SW 1271 (cell line): ENCODE measurements around the gene PRKG1.
"Not testable (repeated sequence)": the region's sequence is repeated elsewhere in the genome, so short reads cannot be mapped to it uniquely, and the experiment has no call there.

ENCODE experiments used
- DNase-seq, 2 experiments: peaks; one replicate each; lab custom pipeline; 2025; lab: John Stamatoyannopoulos, UW

Gene PRKG1

DNA sequence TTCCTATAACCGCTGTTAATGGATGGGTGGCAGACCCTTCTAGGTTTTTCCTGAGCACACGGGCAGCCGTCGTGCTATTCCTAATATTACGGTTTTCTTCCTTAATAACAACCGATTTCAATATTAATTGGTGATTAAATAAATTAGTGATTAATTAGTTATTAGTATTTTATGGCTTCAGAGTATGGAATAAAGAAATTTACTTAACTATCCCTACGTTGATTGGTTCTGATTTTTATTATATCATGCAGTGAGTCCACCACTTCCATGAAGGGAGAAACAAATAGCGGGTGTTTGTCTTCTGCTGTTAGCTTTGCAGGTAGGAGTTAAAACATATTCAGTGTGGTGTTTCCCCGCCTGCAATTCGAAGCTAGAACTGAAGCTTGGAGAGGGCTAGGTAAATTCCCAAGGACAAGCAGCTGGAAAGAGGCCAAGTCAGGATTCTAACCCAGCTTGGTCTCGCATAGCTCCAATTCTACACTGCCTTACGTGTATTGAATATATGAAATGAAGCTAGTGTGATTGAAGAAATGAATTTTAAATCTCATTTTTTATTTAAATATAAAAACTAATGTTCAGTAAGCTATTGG lies 626.0 kb downstream of the PRKG1 start:
- DNase-seq: no peak

DNA sequence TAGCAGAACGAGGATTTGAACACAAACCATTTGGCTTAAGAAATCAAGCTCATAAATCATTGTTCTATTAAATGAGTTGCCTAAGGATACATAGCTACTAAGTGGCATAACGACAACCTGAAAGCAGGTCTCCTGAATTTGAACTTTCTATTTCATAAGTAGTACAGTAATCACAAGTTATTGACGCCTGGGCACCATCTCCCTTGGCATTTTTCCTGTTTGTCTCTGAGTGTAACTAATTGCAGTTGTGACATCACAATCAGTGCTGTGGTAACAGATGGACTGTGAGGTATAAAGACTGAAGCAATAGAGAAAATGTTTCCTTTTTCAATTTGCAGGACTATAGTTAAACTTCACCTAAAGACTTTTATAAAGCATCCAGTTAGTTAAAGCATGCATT lies 631.5 kb downstream of the PRKG1 start:
- no peak for DNase-seq

DNA sequence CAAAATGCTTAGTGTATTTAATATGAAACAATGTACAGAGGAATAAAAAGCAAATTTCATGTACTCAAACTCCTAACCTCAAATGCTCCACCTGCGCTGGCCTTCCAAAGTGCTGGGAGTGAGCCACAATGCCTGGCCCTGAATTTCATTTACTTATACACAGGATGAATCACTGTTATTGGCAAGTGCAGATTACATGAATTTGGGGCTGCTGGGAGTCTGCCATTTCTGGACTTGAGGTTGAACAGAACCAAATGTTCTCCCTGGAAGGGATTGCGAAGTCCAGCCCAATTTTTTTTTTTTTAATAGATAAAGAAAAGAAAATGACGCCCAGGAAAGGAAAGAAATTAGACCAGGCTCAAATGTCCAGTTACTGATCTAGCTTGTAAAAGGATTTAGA lies 631.9 kb downstream of the PRKG1 start:
- DNase-seq: no peak

DNA sequence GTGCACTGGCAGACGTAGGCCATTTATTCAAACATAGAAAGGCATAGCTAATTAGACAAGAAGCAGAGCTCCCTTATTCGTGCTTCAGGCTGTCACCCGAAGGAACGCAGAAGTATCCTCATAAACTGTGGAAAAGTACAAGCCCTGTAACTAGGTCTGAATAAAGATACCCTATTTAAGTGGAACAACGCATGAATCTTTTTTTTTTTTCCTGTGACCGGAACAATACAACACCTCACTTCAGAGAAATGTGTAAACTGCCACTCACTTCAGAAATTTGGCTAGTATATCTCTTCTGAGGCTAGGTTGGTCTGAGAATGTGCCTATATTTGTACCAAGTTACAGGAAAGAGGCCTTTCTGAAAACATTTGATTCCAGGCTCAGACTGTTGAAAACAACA lies 633.1 kb downstream of the PRKG1 start:
- no peak for DNase-seq

DNA sequence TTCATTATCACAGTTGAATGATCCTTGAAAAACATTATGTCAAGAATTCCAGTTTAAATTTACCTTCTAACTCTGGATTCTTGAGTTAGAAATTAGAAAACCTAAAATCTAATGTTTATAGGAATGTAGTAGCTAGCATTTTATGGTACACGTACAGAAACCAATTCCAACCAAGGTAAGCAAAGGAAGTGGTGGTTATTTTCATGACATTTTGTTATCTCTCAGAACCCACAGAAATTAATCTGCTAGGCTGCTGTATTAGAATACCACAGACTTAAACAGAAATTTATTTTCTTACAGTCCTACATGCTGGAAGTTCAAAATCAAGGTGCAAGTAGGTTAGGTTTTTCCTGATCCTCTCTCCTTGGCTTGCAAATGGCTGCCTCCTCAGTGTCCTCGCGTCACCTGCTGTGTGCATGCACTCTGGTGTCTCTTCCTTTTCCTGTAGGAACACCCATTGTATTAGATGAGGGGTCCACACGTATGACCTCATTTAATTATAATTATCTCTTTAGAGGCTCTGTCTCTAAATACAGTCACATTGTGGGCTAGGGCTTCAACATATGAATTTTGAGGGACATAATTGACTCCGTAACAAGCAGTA lies 633.6 kb downstream of the PRKG1 start:
- no peak for DNase-seq

DNA sequence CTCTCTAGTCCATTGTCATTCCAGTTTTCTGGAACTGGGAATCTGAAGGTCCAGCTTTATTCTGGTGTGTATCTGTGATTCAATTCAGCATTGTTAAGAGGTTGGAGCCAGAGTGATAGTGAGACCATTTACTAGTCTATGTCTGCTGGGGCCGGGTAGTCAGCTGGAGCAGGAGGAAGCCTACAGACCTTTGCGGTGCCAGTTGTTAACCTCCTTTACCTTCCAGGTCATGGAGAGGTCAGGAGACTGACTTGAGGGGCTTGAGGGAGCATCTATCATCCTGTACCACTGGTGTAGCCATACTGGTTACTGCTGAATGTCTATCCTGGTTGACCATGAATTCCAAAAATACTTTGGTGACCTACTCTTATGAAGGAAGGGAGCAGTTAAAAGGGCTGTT lies 634.3 kb downstream of the PRKG1 start:
- DNase-seq: no peak

DNA sequence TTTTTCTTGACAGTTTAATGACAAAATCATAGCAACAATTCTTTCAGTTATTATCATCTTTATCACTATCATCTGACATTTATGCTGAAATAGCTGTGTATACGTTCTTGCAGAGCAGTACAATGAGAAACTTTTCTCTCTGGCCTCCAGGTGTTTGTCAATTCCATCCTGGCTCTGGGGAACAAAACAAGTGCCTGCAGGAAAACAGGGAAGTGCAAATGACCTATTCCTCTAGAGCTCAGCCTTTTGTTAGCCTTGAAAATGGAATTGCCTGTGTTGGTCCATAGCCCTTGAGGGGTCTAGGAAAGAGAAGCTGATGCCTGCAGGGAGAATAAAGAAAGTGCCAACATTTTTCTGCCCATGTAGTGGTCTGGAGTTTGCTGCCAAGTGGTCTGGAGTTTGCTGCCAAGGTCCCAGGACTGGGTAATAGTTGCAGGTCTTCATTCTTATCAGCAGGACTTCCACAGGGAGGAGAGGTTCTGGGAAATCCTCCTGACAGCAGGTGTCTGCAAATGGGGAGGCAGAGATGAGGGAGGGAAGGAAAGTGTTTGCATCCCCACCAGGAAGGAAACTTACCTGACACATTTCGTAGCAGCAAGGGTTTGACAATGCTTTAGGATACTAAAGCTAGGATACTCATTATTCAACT lies 635.2 kb downstream of the PRKG1 start:
- no peak for DNase-seq

DNA sequence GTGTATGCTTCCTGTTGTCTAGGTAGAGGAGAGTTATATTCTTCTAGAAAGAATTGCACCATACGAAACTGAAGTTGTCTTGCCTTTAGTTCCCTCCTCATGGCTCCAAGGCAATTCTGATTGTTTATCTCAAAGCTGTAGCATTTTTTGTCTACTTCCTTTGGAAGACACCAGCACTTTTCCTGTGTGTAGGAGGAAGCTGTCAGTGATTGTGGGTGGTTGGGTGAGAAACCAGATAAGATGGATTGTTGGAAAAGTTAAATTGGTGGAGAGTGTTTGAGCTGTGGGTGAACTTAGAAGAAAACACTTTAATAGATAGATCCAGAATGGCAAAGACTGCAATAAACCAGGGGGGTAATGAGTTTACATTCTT lies 637.2 kb downstream of the PRKG1 start:
- no peak for DNase-seq

DNA sequence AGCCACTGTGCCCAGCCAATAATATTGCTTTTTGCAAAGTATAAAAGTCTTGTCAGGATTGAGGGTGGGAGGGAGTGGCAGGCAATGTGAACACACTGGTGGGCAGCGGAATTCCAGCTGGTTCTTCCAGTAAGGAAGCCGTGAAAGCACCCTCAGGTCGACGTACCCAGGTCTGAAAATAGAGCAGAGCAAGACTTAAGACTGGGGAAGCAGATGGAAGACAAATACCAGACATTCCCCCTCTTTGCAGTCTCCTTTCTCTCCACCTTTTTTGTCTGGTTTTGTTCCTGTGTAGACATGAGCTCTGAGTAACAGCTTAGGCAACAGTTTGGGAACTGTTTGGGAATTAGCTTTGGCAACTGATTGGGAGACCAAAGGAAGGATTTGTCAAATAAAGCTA lies 642.7 kb downstream of the PRKG1 start:
- no peak for DNase-seq

DNA sequence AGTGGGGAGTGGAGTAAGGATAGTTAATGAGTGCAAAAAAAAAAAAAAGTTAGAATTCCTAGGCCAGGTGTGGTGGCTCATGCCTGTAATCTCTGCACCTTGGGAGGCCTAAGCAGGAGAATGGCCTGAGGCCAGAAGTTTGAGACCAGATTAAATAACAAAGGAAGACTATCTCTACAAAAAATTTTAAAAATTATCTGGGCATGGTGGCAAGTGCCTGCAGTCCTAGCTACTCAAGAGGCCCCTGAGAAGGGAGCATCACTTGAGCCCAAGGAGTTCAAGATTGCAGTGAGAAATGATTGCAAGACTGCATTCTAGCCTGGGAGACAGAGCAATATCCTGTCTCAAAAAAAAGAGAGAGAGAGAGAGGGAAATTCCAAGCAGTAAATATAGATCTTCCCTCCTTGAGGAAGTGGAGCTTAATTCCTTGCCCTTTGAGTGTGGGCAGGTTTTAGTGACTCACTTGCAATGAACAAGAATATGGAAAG lies 644.6 kb downstream of the PRKG1 start:
- no peak for DNase-seq

DNA sequence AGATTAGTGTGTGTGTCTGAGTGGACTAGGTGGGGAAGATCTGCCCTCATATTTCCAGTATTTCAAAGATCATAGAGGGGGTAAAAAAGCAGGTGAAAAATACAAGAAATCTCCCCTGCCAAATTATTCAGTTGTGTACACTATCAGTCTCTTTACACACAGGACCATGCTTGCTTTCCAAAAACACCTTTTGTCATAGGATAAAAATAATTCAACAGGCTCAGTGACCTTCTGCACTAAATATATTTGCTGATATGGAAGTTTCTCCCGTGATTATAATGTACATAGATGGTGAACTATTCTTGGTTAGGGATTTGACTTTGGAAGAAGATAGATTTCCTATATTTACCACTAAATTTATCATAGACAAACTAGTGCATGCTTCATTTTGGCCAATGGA lies 649.8 kb downstream of the PRKG1 start:
- no peak for DNase-seq

DNA sequence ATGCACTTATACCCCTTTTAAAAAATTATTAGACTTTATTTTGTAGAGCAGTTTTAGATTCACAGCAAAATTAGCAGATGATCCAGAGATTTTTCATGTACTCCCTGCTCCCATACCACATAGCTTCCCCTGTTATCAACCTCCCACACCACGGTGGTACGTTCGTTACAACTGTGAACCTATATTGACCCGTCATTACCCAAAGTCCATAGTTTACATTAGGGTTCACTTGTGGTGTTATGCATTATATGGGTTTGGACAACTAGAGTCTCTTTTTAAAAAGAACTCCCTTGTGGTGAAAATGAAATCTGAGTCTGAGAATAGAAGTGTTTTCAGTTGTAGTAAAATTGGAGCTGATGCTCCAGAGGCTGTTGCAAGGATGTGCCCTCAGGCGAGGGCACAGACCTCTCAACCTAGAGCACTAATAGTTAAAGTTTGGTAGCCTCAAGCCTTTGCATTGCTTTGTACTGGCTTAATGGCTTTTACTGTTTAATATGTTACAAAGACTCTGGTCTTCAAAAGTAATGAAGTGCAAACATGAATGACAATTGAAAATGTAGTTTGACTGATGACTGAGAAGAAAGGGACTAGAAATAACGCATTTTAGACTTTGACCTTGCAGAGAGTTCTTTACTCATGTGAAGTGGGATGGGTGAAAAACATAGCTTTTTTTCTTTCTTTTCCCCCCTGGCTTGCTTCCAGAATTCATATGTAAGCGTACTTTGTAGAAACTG lies 655.7 kb downstream of the PRKG1 start:
- DNase-seq: no peak

DNA sequence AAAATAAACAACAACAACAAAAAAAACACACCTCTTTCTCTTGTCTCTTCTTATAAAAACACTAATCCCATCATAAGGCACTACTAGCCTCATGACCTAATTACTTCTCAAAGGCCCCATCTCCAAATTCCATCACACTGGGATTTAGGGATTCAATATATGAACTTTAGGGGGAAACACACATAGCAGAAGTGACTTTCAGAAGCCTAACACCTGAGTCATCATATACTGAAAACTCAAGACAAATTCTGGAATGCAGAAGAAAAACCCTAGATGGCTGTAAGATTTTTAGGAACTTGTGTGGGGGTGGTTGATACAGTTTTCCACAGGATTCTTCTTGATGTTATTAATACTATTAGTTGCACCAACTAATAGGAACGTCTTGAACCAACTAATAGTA lies 658.8 kb downstream of the PRKG1 start:
- DNase-seq: no peak

DNA sequence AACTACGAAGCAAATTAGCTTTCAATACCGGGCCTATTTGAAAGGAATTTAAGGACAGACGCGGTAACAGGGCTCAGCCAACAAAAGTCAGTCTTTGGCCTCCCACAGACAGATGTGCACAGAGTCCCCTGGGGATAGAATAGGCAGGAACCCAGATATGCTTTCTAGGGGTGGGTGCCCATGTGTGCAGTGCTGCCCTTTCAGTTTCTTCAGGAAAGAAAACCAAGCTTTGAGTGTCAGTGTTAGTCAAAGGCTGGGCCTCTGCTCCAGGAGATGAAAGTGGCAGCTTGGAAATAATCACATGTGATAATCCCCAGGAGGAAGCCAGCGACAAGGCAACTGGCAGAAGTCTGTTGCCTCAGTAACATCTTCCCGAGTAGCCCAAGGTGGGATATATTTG lies 668.9 kb downstream of the PRKG1 start:
- no peak for DNase-seq

DNA sequence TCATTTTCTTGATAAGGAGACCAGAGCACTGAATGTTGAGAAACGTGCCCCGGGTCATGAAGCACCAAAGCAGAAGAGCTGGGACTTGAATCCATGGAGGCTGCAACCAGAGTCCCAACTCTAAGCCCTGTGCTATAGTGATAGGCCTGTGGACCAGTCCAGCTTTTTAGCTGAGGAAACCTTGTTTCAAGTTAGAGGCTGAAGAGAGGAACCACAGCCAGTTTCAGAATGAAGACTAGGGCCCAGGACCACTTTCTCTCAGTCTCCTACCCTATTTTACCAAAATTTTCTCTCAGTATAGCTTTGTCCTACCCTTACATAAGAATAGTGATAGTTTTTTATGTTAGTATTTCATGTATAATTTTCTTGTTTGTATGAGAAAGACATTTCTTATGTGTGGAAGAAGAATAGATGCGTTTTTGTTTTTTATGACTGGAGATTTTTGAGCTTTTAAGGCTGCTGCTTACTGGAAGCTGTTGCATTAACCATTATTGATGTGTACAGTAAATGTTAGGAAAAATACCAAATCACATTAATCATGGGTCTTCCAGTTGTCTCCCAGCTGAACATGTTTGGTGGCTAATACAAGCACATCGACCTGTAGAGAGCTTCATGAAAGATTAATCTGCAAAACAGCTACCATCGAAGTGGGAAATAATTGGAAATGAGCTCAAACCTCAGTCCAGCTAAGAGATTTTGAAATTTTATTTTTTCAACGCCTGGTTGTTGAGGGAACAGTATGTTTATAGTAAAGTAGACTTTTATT lies 670.1 kb downstream of the PRKG1 start:
- DNase-seq: no peak

DNA sequence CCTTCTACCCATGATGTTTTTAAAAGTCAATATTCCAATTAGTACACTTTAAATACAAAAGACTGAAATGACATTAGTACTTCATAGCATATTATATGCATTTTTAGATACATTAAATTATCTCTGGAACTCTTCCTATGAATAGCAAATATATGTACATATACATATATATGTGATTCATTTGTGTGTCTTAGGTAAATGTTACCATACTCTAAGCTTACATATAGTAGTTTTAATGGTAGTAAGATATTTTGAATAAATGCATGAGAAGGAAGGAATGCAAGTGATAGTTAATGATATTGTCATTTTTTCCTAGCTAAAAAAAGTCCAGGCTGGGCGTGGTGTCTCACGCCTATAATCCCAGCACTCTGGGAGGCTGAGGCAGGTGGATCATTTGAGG lies 671.1 kb downstream of the PRKG1 start:
- no peak for DNase-seq

DNA sequence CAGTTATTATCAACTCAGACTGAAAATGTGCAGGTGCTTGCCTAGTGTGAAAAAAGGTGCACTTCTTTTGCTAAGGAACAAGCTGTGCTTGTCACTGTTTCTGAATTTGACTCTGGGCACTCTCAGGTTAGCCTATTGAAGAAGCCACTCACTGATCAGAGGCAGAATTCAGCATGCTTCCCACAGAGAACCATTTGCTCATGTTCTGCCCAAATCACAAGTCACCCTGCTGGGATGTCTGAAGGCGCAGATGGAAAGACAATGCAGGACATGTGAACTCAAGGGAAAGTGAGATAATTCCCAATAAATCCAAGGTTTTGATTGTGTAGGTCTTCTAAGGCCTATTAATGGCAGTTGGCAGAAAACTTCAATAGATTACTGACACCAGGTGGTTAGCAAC lies 672.9 kb downstream of the PRKG1 start:
- no peak for DNase-seq

DNA sequence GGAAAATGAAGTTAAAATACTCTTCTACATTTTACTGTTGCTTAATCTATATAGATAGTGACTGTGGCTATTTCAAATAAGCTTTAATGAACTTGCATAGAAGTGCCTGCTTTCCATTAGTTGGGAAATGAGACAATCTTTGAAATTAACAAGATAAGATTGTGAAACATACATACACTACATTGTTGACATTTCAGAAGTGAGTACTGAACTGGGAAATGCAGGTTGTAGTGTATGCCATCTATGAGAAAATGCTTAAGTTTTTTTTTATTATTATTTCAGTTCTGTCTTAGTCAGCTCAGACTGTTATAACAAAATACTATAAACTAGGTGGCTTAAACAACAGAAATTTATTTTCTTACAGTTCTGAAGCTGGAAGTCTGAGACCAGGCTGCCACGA lies 674.7 kb downstream of the PRKG1 start:
- no peak for DNase-seq

DNA sequence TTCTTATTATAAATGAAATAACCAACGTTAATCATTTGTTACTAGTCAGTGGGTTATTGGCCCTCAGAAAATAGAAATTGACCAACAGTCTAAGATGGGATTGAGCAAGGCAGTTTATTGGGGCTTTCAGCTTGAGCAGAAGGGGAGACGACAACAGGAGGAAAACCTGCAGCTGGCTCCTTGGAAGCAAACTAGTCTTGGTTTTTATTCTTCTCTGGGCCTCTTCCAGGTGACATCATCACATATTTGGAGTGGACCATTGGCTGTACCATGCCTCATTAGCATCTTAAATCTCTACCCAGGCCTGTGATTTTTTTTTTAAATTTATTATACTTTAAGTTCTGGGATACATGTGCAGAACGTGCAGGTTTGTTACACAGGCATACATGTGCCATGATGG lies 684.1 kb downstream of the PRKG1 start:
- no peak for DNase-seq

DNA sequence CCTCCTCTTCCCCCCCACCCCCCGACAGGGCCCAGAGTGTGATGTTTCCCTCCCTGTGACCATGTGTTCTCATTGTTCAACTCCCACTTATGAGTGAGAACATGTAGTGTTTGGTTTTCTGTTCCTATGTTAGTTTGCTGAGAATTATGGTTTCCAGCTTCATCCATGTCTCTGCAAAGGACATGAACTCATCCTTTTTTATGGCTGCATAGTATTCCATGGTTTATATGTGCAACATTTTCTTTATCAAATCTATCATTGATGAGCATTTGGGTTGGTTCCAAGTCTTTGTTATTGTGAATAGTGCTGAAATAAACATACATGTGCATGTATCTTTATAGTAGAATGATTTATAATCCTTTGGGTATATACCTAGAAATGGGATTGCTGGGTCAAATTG lies 684.6 kb downstream of the PRKG1 start:
- DNase-seq: not testable (repeated sequence)

DNA sequence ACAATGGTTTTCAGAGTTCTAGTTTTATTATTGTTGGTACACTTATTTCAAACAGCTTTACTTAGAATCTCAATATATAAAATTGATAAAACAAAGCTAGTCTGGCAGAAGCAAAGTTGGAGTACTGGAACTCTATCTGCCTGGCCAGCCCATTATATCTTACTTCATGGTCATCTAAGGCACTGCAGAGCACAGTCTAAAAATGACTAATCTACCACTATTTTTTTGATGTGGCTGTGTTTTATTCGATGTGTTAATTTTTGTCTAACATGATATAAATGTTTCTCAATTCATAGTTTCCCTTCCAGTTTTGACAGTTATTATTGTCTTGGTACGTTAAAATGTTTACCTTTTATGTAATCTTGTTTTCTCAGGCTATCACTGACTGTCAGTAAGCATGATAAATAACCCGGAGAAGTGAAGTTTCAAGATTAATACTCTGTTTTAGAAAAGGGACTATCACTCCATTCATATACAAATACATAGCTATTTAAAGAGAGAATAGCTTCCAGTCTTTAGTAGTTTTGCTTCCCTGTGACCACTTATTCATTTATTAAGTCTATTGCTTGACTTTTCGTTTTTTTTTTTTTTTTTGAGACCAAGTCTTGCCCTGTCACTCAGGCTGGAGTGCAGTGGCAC lies 685.7 kb downstream of the PRKG1 start:
- no peak for DNase-seq
